ENCODE results near the gene LRMDA.

The LRMDA gene

DNA sequence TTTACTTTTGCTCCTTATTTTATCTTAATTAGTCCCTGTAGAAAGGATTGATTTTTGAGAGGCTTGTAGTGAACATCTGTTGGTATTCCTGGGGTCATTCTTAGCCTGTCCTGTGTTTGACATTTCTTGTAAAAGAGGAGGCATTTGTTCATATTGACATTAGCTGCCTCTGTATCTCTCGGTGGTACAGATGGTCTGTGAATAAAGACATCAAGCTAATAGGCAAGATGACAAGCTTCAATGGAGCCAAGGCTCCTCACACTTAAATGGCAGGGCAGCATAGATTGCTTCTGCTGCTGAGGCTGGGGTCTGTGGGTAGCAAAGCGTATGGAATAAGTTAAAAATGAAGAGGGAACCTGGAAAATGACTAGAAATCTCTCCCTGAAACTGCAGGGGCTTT lies 687.6 kb downstream of the LRMDA start:
- in situ Hi-C loops (cut with HindIII; ENCODE audit: low sequenced_read_pairs), result no loop called here
- no peak for DNase-seq (ENCODE audit: low read depth, low spot score)

DNA sequence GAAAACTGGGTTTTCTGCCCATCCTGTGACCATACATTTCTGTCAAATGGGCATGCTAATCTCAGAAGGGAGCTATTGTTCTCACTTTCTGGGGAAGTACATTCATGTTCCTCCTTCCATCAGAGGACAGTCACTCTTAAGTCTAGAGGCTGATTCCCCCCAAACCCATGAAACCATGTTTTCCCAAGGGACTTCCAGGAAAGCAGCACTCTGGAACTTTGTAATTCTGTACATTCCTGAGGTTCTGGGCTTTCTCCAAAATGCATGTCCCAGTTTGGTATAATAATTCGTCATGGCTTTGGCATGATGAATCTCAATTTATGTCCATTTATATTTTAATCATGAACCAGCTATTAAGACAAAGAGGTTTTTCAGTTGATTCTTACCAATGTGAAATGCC lies 688.1 kb downstream of the LRMDA start:
- H3K4me3 ChIP-seq (ENCODE audit: low read depth, low read length), result no peak overlapping the region
- DNase-seq (ENCODE audit: low read depth, low spot score), result peak; percentile 32
- TF ChIP-seq, protein P1, sequence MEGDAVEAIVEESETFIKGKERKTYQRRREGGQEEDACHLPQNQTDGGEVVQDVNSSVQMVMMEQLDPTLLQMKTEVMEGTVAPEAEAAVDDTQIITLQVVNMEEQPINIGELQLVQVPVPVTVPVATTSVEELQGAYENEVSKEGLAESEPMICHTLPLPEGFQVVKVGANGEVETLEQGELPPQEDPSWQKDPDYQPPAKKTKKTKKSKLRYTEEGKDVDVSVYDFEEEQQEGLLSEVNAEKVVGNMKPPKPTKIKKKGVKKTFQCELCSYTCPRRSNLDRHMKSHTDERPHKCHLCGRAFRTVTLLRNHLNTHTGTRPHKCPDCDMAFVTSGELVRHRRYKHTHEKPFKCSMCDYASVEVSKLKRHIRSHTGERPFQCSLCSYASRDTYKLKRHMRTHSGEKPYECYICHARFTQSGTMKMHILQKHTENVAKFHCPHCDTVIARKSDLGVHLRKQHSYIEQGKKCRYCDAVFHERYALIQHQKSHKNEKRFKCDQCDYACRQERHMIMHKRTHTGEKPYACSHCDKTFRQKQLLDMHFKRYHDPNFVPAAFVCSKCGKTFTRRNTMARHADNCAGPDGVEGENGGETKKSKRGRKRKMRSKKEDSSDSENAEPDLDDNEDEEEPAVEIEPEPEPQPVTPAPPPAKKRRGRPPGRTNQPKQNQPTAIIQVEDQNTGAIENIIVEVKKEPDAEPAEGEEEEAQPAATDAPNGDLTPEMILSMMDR (IDR thresholded peaks at IDR 0.05; ENCODE audit: low read depth, low read length), result no peak
- in situ Hi-C loops (cut with HindIII; ENCODE audit: low sequenced_read_pairs), result no loop called here

More for the DNA sequence above, 687.6 kb downstream of the LRMDA start:
- TF ChIP-seq, protein P1 (IDR thresholded peaks at IDR 0.05; ENCODE audit: low read depth, low read length), result no peak
- H3K4me3 ChIP-seq (ENCODE audit: low read depth, low read length), result no peak overlapping the region

- H3K4me3 ChIP-seq (ENCODE audit: low read depth, low read length), result no peak overlapping the region
- DNase-seq (ENCODE audit: low read depth, low spot score), result no peak
- TF ChIP-seq, protein P1 (IDR thresholded peaks at IDR 0.05; ENCODE audit: low read depth, low read length), result no peak
- in situ Hi-C loops (cut with HindIII; ENCODE audit: low sequenced_read_pairs), result no loop called here
Measured at GRCh38 chr10:76122056-76122455, 690.6 kb downstream of the LRMDA start.

DNA sequence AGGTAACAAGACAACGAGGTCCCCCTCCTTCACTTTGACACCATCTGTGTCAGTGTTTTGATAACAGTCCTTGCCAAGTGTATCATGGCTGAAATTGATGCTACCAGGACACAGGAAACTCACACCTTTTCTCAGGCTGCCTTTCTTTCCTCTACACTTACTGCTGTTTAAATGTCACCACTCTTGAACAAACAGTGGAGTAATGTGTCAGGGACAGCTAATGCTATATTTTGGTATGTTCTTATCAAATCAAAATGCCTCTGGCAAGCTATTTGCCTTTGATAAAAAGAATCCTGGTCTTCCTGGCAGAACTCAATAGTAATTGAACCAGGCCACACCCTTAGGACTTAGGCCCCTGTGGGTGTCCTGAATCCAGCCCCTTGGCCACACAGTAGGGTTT lies 692.9 kb downstream of the LRMDA start:
- H3K4me3 ChIP-seq (ENCODE audit: low read depth, low read length), result no peak overlapping the region
- in situ Hi-C loops (cut with HindIII; ENCODE audit: low sequenced_read_pairs), result no loop called here
- TF ChIP-seq, protein P1 (IDR thresholded peaks at IDR 0.05; ENCODE audit: low read depth, low read length), result no peak
- no peak for DNase-seq (ENCODE audit: low read depth, low spot score)

- in situ Hi-C loops (cut with HindIII; ENCODE audit: low sequenced_read_pairs), result no loop called here
- no peak for DNase-seq (ENCODE audit: low read depth, low spot score)
- no peak overlapping the region for H3K4me3 ChIP-seq (ENCODE audit: low read depth, low read length)
- TF ChIP-seq, protein P1 (IDR thresholded peaks at IDR 0.05; ENCODE audit: low read depth, low read length), result no peak
Measured at GRCh38 chr10:76125900-76126299, 694.5 kb downstream of the LRMDA start.

GRCh38 chr10:76126607-76127527 lies 695.4 kb downstream of the LRMDA start:
- H3K4me3 ChIP-seq (ENCODE audit: low read depth, low read length), result no peak overlapping the region
- TF ChIP-seq, protein P1 (IDR thresholded peaks at IDR 0.05; ENCODE audit: low read depth, low read length), result no peak
- in situ Hi-C loops (cut with HindIII; ENCODE audit: low sequenced_read_pairs), result no loop called here
- DNase-seq (ENCODE audit: low read depth, low spot score), result peak; percentile 55

Data from astrocyte of the spinal cord (primary cell).